Measurements from ENCODE around the gene TMEM121B.

DNA sequence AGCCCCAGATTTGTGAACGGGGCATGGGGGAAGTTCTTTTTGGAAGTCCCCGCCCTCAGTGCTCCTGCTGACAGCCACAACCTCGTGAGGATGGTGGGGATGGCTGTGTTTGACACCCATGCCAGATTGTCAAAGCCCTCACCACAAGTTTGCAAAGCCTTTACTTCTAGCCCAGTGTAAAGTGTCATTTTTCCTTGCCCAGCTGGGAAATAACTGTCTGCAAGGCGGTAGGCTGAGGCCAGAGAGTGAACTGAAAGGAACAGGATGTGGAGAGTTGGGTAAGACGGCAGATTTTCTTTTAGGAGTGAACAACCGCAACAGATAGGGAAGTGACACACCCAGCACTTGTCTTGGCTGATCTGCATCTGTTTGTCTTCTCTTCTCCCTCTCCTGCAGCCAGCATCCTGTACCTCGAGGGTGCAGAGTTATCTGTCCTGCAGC, 22.8 kb downstream of the TMEM121B start:
- TF ChIP-seq, protein P1, sequence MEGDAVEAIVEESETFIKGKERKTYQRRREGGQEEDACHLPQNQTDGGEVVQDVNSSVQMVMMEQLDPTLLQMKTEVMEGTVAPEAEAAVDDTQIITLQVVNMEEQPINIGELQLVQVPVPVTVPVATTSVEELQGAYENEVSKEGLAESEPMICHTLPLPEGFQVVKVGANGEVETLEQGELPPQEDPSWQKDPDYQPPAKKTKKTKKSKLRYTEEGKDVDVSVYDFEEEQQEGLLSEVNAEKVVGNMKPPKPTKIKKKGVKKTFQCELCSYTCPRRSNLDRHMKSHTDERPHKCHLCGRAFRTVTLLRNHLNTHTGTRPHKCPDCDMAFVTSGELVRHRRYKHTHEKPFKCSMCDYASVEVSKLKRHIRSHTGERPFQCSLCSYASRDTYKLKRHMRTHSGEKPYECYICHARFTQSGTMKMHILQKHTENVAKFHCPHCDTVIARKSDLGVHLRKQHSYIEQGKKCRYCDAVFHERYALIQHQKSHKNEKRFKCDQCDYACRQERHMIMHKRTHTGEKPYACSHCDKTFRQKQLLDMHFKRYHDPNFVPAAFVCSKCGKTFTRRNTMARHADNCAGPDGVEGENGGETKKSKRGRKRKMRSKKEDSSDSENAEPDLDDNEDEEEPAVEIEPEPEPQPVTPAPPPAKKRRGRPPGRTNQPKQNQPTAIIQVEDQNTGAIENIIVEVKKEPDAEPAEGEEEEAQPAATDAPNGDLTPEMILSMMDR (IDR thresholded peaks at IDR 0.05) = no peak
- TF ChIP-seq ZFX (IDR thresholded peaks at IDR 0.05; ENCODE audit: borderline replicate concordance) = no peak
